ENCODE results near the gene WARS2.
A peak's percentile ranks its signal among the peaks of the same experiment; 100 is the strongest.

The WARS2 gene

GRCh38 chr1:119081700-119082099 lies 58.8 kb downstream of the WARS2 start:
- no peak for TF ChIP-seq EP300 (IDR thresholded peaks at IDR 0.05; ENCODE audit: borderline replicate concordance)

GRCh38 chr1:119081267-119081666 lies 59.2 kb downstream of the WARS2 start:
- no peak for TF ChIP-seq ZBTB7A (IDR thresholded peaks at IDR 0.05; ENCODE audit: low read depth)
- TF ChIP-seq TAF1 (IDR thresholded peaks at IDR 0.05; ENCODE audit: low read depth), result no peak

- TF ChIP-seq TEAD4 (IDR thresholded peaks at IDR 0.05) (0 out of 2 replicates have a peak, but pooled peaks have one; percentile 22), ZBTB7A (IDR thresholded peaks at IDR 0.05; ENCODE audit: low read depth) (no peak)
Observed at GRCh38 chr1:119080586-119080985, 59.9 kb downstream of the WARS2 start.

GRCh38 chr1:119079881-119080280 lies 60.6 kb downstream of the WARS2 start:
- no peak for TF ChIP-seq REST (IDR thresholded peaks at IDR 0.05; ENCODE audit: low read depth)
- no peak for TF ChIP-seq CEBPB (IDR thresholded peaks at IDR 0.05)
- TF ChIP-seq USF1 (IDR thresholded peaks at IDR 0.05), result no peak
- TF ChIP-seq EGR1 (IDR thresholded peaks at IDR 0.05), result no peak
- TF ChIP-seq MAX (IDR thresholded peaks at IDR 0.05), result no peak
- TF ChIP-seq EP300 (IDR thresholded peaks at IDR 0.05; ENCODE audit: borderline replicate concordance), result no peak
- no peak for TF ChIP-seq TEAD4 (IDR thresholded peaks at IDR 0.05)
- TF ChIP-seq TAF1 (IDR thresholded peaks at IDR 0.05; ENCODE audit: low read depth), result no peak

GRCh38 chr1:119075614-119076013 lies 64.8 kb downstream of the WARS2 start:
- TF ChIP-seq TAF1 (IDR thresholded peaks at IDR 0.05; ENCODE audit: low read depth) (no peak), CREB1 (IDR thresholded peaks at IDR 0.05; ENCODE audit: low read depth) (no peak), TCF12 (IDR thresholded peaks at IDR 0.05; ENCODE audit: low read depth) (no peak), EGR1 (IDR thresholded peaks at IDR 0.05) (no peak), RAD21 (IDR thresholded peaks at IDR 0.05; ENCODE audit: low read depth) (no peak), FOXM1 (IDR thresholded peaks at IDR 0.05; ENCODE audit: borderline replicate concordance, low read depth) (no peak), USF1 (IDR thresholded peaks at IDR 0.05) (no peak), CEBPB (IDR thresholded peaks at IDR 0.05) (no peak)

- TF ChIP-seq MAX (IDR thresholded peaks at IDR 0.05) (no peak), NFIC (IDR thresholded peaks at IDR 0.05) (no peak), TEAD4 (IDR thresholded peaks at IDR 0.05) (no peak), ZBTB7A (IDR thresholded peaks at IDR 0.05; ENCODE audit: low read depth) (no peak), YY1 (IDR thresholded peaks at IDR 0.05; ENCODE audit: low read depth) (no peak), FOXM1 (IDR thresholded peaks at IDR 0.05; ENCODE audit: borderline replicate concordance, low read depth) (no peak), USF1 (IDR thresholded peaks at IDR 0.05) (no peak), TAF1 (IDR thresholded peaks at IDR 0.05; ENCODE audit: low read depth) (no peak), REST (IDR thresholded peaks at IDR 0.05; ENCODE audit: low read depth) (no peak)
Observed at GRCh38 chr1:119071321-119071720, 69.1 kb downstream of the WARS2 start.

- no peak for TF ChIP-seq TCF12 (IDR thresholded peaks at IDR 0.05; ENCODE audit: low read depth)
- no peak for TF ChIP-seq USF1 (IDR thresholded peaks at IDR 0.05)
- TF ChIP-seq NFIC (IDR thresholded peaks at IDR 0.05), result no peak
- TF ChIP-seq YY1 (IDR thresholded peaks at IDR 0.05; ENCODE audit: low read depth), result no peak
- TF ChIP-seq REST (IDR thresholded peaks at IDR 0.05; ENCODE audit: low read depth), result no peak
- TF ChIP-seq MAX (IDR thresholded peaks at IDR 0.05), result no peak
- no peak for TF ChIP-seq RAD21 (IDR thresholded peaks at IDR 0.05; ENCODE audit: low read depth)
- no peak for TF ChIP-seq CREB1 (IDR thresholded peaks at IDR 0.05; ENCODE audit: low read depth)
- no peak for TF ChIP-seq EP300 (IDR thresholded peaks at IDR 0.05; ENCODE audit: borderline replicate concordance)
- no peak for TF ChIP-seq ZBTB7A (IDR thresholded peaks at IDR 0.05; ENCODE audit: low read depth)
- TF ChIP-seq CEBPB (IDR thresholded peaks at IDR 0.05), result no peak
- no peak for TF ChIP-seq FOXM1 (IDR thresholded peaks at IDR 0.05; ENCODE audit: borderline replicate concordance, low read depth)
- TF ChIP-seq TEAD4 (IDR thresholded peaks at IDR 0.05), result no peak
Observed at GRCh38 chr1:119069682-119070081, 70.8 kb downstream of the WARS2 start.
